Measurements from ENCODE around the gene RAB27A. TPM values are rescaled to one million over a fixed set of nuclear protein-coding genes. Genes with fewer than 3 reads are reported as not detected.

RAB27A gene
- total RNA-seq, 1 experiment from 2014 or later: 8.0 TPM

- in situ Hi-C loops (cut with HindIII; ENCODE audit: low pct_unique_long_range_greater_than_20kb, low sequenced_read_pairs) (no loop called here), intact Hi-C loops (cut with micrococcal nuclease; ENCODE audit: unreplicated experiment) (no loop called here)
- no peaks in the 10 kb centered on the region for H3K9me3 ChIP-seq (ENCODE audit: control insufficient read depth, insufficient read depth, low read depth, low read length)
- no peaks in the 10 kb centered on the region for H3K27me3 ChIP-seq (ENCODE audit: control insufficient read depth, insufficient read depth, low read length)
- no peak for DNase-seq (ENCODE audit: low read depth, low spot score)
- no peaks in the 10 kb centered on the region for H3K36me3 ChIP-seq (ENCODE audit: control insufficient read depth, insufficient read depth, low read length)
- ChIA-PET CTCF (no interaction called here), POLR2A (interaction anchor here (0.5 kb wide), 2 partner anchors 24 to 243 kb away, joined by 3 to 5 read pairs; no protein-coding TSS in a partner anchor)
- no TSS peak for BruUV-seq (replicated peaks)
- H3K4me3 ChIP-seq (ENCODE audit: low read depth in 2 of 2, low read length in 2 of 2): no peak overlapping the region; a peak in 1 of 4 replicates
- no peak for TF ChIP-seq POLR2AphosphoS5 (IDR thresholded peaks at IDR 0.05; ENCODE audit: low read depth, low read length)
- no peak for TF ChIP-seq CTCF (IDR thresholded peaks at IDR 0.05)
- TF ChIP-seq, protein P1, sequence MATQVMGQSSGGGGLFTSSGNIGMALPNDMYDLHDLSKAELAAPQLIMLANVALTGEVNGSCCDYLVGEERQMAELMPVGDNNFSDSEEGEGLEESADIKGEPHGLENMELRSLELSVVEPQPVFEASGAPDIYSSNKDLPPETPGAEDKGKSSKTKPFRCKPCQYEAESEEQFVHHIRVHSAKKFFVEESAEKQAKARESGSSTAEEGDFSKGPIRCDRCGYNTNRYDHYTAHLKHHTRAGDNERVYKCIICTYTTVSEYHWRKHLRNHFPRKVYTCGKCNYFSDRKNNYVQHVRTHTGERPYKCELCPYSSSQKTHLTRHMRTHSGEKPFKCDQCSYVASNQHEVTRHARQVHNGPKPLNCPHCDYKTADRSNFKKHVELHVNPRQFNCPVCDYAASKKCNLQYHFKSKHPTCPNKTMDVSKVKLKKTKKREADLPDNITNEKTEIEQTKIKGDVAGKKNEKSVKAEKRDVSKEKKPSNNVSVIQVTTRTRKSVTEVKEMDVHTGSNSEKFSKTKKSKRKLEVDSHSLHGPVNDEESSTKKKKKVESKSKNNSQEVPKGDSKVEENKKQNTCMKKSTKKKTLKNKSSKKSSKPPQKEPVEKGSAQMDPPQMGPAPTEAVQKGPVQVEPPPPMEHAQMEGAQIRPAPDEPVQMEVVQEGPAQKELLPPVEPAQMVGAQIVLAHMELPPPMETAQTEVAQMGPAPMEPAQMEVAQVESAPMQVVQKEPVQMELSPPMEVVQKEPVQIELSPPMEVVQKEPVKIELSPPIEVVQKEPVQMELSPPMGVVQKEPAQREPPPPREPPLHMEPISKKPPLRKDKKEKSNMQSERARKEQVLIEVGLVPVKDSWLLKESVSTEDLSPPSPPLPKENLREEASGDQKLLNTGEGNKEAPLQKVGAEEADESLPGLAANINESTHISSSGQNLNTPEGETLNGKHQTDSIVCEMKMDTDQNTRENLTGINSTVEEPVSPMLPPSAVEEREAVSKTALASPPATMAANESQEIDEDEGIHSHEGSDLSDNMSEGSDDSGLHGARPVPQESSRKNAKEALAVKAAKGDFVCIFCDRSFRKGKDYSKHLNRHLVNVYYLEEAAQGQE (IDR thresholded peaks at IDR 0.05; ENCODE audit: insufficient read depth in 1 of 2, low read depth in 2 of 2, low read length in 1 of 2): no peak
- TF ChIP-seq TCF7L2 (IDR thresholded peaks at IDR 0.05; ENCODE audit: low read depth, low read length): no peak
- no peak for TF ChIP-seq SIN3A (IDR thresholded peaks at IDR 0.05; ENCODE audit: borderline replicate concordance, insufficient read depth, low read depth, low read length)
- ATAC-seq: no peak
- no peaks in the 10 kb centered on the region for H3K4me1 ChIP-seq (ENCODE audit: control insufficient read depth, insufficient read depth, low read length)
- H3K27ac ChIP-seq (ENCODE audit: low read length): no peak overlapping the region
Measured at GRCh38 chr15:55254916-55255679, 34.5 kb downstream of the RAB27A start.

- ATAC-seq: no peak
Measured at GRCh38 chr15:55253580-55253979, 36.0 kb downstream of the RAB27A start.

More at GRCh38 chr15:55253580-55253979, 36.0 kb downstream of the RAB27A start:
- CTCF ChIA-PET: no interaction called here
- H3K4me3 ChIP-seq (ENCODE audit: low read depth in 2 of 2, low read length in 2 of 2): no peak overlapping the region
- TF ChIP-seq, protein P1 (IDR thresholded peaks at IDR 0.05; ENCODE audit: insufficient read depth in 1 of 2, low read depth in 2 of 2, low read length in 1 of 2): no peak
- TF ChIP-seq POLR2AphosphoS5 (IDR thresholded peaks at IDR 0.05; ENCODE audit: low read depth, low read length): no peak
- no peak for TF ChIP-seq TCF7L2 (IDR thresholded peaks at IDR 0.05; ENCODE audit: low read depth, low read length)
- no peak for TF ChIP-seq SIN3A (IDR thresholded peaks at IDR 0.05; ENCODE audit: borderline replicate concordance, insufficient read depth, low read depth, low read length)
- TF ChIP-seq CTCF (IDR thresholded peaks at IDR 0.05): no peak
- no peaks in the 10 kb centered on the region for H3K36me3 ChIP-seq (ENCODE audit: control insufficient read depth, insufficient read depth, low read length)
- H3K27ac ChIP-seq (ENCODE audit: low read length): no peak overlapping the region
- POLR2A ChIA-PET: no interaction called here
- no TSS peak for BruUV-seq (replicated peaks)
- no peaks in the 10 kb centered on the region for H3K9me3 ChIP-seq (ENCODE audit: control insufficient read depth, insufficient read depth, low read depth, low read length)
- intact Hi-C loops (cut with micrococcal nuclease; ENCODE audit: unreplicated experiment): no loop called here
- no peak for DNase-seq (ENCODE audit: low read depth, low spot score)
- no peaks in the 10 kb centered on the region for H3K4me1 ChIP-seq (ENCODE audit: control insufficient read depth, insufficient read depth, low read length)
- H3K27me3 ChIP-seq (ENCODE audit: control insufficient read depth, insufficient read depth, low read length): no peaks in the 10 kb centered on the region
- in situ Hi-C loops (cut with HindIII; ENCODE audit: low pct_unique_long_range_greater_than_20kb, low sequenced_read_pairs): no loop called here
